ENCODE data around the gene PRKAG1. TPM values are rescaled to one million over a fixed set of nuclear protein-coding genes. Genes with fewer than 3 reads are reported as not detected.
"Not testable (repeated sequence)": the region's sequence is repeated elsewhere in the genome, so short reads cannot be mapped to it uniquely, and the experiment has no call there.

Gene PRKAG1
- 65.1 and 65.7 TPM in 2 replicates for total RNA-seq

GRCh38 chr12:49018261-49019119 lies at the start of gene PRKAG1:
TSS of gene PRKAG1 (minus strand) at chr12:49018776. CDS start at chr12:49018740, 36 bp downstream.
- Mint-ChIP-seq H3K27ac (peak within 1 kb of the TSS; percentile 93), H3K9me3 (no peaks in the 10 kb centered on the region), H3K36me3 (ENCODE audit: low read depth) (peaks cover 50% of the 10 kb centered on the region), H3K4me3 (ENCODE audit: low read depth) (peak within 1 kb of the TSS; percentile 90), H3K27me3 (ENCODE audit: low read depth) (no peaks in the 10 kb centered on the region), H3K4me1 (ENCODE audit: low read depth) (peaks cover 25% of the 10 kb centered on the region)
- peak; percentile 96 for DNase-seq (ENCODE audit: low spot score)
- intact Hi-C loops (cut with micrococcal nuclease), result loop anchor here (1.0 kb wide), 4 partner anchors 22 to 165 kb away; partner anchors contain the start of gene TUBA1B

DNA sequence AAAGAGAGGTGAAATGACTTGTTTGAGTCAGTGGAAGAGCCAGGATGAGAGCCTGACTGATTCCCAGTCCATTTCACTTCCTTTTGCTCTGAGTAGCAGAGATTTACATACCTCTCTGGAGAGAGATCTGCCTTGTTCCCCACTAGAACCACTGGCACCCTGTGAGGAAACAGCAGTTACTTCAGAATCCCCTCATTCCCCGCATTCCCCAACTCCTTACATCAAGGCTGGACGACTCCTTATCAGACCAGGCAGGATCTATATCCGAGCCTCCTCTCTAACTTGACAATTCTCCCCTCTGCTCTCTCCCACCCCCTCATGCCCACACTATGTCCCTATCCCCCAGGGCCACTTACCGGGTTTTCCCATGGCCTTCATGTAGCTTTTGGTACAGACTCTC lies 47.5 kb upstream of the PRKAG1 start:
- H3K9me3 Mint-ChIP-seq, result no peaks in the 10 kb centered on the region
- DNase-seq (ENCODE audit: low spot score), result no peak
- no peaks in the 10 kb centered on the region for H3K27me3 Mint-ChIP-seq (ENCODE audit: low read depth)
- H3K36me3 Mint-ChIP-seq (ENCODE audit: low read depth), result peaks cover 18% of the 10 kb centered on the region
- H3K4me1 Mint-ChIP-seq (ENCODE audit: low read depth), result peaks cover 25% of the 10 kb centered on the region
- no peak overlapping the region for H3K27ac Mint-ChIP-seq
- no peak overlapping the region for H3K4me3 Mint-ChIP-seq (ENCODE audit: low read depth)
- intact Hi-C loops (cut with micrococcal nuclease), result no loop called here

DNA sequence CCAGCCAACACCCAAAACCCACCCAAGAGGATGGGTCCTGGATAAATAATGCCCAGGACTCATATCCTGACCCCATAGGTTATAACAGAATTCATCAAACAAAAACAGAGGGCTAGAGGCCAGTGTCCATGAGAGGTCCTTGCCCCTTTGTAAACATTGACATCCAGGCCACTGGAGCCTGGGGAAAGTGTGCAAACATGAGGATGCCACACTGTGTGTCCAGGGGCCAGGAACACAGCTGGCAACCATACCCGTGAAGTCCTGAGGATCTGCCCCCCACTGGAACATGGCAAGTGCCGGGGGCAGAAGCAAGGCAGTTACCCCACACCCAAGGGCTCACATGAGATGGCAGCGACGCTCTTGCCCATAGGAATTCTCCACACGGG lies 46.2 kb upstream of the PRKAG1 start:
- DNase-seq (ENCODE audit: low spot score), result no peak
- intact Hi-C loops (cut with micrococcal nuclease), result loop anchor here (1.0 to 5.0 kb wide), 3 partner anchors 24 to 123 kb away; partner anchors contain the start of gene TUBA1A
- H3K27ac Mint-ChIP-seq, result no peak overlapping the region
- peaks cover 18% of the 10 kb centered on the region for H3K36me3 Mint-ChIP-seq (ENCODE audit: low read depth)
- H3K27me3 Mint-ChIP-seq (ENCODE audit: low read depth), result no peaks in the 10 kb centered on the region
- no peak overlapping the region for H3K4me3 Mint-ChIP-seq (ENCODE audit: low read depth)
- peaks cover 20% of the 10 kb centered on the region for H3K4me1 Mint-ChIP-seq (ENCODE audit: low read depth)
- no peaks in the 10 kb centered on the region for H3K9me3 Mint-ChIP-seq

DNA sequence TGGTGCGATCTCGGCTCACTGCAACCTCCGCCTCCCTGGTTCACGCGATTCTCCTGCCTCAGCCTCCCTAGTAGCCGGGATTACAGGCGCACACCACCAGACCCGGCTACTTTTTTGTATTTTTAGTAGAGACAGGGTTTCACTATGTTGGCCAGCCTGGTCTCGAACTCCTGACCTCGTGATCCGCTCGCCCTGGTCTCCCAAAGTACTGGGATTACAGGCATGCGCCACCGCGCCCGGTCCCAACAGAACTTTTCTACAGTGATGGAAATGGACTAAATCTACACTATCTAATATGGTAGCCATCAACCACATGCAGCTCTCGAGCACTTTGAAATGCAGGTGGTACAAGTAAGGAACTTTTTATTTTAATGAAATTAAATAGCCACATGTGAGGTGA lies 43.3 kb upstream of the PRKAG1 start:
- not testable (repeated sequence) for H3K27ac Mint-ChIP-seq; H3K9me3 Mint-ChIP-seq; DNase-seq (ENCODE audit: low spot score); H3K27me3 Mint-ChIP-seq (ENCODE audit: low read depth)
- Mint-ChIP-seq H3K36me3 (ENCODE audit: low read depth) (peaks cover 35% of the 10 kb centered on the region), H3K4me1 (ENCODE audit: low read depth) (peaks cover 28% of the 10 kb centered on the region), H3K4me3 (ENCODE audit: low read depth) (peak overlapping the region; percentile 91)
- intact Hi-C loops (cut with micrococcal nuclease), result loop anchor here (2.0 to 5.0 kb wide), 2 partner anchors 125 to 173 kb away; partner anchors contain the start of gene TUBA1A

GRCh38 chr12:49061157-49061650 lies 42.6 kb upstream of the PRKAG1 start:
- no peak for DNase-seq (ENCODE audit: low spot score)
- Mint-ChIP-seq H3K4me3 (ENCODE audit: low read depth) (peak overlapping the region; percentile 91), H3K4me1 (ENCODE audit: low read depth) (peaks cover 36% of the 10 kb centered on the region), H3K9me3 (no peaks in the 10 kb centered on the region), H3K36me3 (ENCODE audit: low read depth) (peaks cover 30% of the 10 kb centered on the region), H3K27me3 (ENCODE audit: low read depth) (no peaks in the 10 kb centered on the region), H3K27ac (peak overlapping the region; percentile 89)
- intact Hi-C loops (cut with micrococcal nuclease), result loop anchor here (2.0 to 5.0 kb wide), 2 partner anchors 126 to 174 kb away; partner anchors contain the start of gene TUBA1A

DNA sequence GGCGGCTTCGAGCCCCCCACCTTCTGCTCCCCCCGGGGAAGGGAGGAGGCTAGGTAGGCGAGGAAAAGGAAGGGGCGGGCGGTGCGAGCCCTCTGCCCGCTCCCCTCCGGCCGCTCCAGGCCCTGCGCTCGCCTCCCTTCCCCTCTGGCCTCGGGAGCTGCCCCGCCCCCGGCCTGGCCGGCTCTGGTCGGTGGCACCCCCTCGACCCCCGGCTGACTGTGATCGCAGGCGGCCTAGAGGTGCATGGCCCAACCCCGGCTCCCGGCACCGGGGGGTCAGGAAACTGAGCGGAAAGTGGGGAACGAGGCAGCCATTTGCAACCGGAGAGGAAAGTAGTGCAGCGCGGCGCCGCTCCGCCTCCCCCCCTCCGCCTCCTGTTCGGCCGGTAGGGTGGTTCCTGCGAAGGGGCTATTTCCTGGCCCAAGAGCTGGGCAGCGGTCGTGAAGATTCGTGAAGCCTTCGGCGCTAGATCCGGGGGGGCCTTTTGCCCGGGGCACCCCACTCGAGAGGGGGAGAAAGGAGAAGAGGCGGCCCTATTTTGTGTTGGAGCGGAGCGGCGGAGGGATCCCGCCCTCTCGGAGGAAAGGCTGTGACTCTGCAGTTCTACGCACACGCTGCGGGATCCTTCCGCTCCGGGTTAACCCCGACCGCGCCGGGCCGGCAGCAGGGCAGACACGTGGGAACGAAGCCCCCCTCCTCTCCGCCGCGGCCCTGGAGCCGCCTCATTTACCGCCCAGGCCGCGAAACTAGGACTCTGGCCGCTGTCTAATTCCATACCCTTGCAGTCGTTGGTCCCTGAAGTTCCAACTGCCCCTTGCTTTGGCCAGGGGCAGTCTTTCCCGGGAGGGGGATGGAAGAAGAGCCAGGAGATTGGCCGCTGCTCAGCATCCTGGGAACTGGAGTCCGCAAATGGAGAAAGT lies 41.9 kb upstream of the PRKAG1 start, which contains the start of gene KMT2D:
TSS of gene KMT2D (minus strand) at position 558 of the 920 bp plus-strand sequence. CDS start 5,470 bp downstream, outside the sequence.
- peaks cover 43% of the 10 kb centered on the region for H3K4me1 Mint-ChIP-seq (ENCODE audit: low read depth)
- H3K27me3 Mint-ChIP-seq (ENCODE audit: low read depth), result no peaks in the 10 kb centered on the region
- intact Hi-C loops (cut with micrococcal nuclease), result loop anchor here (1.0 to 5.0 kb wide), 4 partner anchors 10 to 174 kb away; partner anchors contain the start of gene TUBA1A

DNA sequence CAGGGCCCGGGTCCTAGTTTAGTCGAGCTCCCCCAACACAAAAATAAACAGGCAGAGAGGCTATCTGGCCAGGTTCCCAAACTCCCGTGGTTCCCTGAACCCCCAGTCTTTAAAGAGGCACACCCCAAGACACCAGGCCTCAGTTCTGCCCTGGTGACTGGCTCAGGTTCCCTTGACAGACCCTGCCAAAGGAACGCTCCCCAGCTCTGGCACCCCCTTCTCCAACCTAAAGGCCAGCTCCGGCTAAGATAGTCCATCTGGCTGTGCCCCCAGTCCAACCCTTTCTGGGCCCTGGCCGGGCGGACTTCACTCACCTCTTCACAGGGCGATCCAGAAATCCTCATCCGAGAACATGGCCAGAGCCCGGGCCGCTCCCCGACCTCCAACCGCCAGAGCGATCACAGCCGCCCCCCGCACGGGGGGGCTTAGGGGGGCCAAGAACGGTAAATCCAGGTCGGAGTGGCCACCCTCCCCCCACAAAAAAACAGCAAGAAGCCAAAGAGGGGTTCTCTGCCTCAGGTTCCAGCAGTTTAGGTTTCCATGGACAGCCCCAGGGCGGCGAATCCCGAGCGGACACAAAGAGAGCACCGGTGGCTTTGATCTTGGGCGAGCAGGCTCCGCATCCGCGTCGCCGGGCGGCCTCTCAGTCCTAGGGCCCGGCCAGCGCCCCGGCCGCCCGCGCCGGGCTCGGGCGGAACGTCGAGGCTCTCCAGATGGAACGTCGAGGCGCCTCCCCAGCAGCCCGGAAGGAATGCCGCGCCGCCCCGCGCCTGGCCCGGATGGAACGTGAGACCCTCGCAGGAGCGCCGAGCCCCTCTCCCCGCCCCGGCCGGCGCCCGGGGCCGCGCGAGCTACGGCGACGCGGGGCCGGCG lies 41.0 kb upstream of the PRKAG1 start:
- Mint-ChIP-seq H3K27me3 (ENCODE audit: low read depth) (no peaks in the 10 kb centered on the region), H3K9me3 (no peaks in the 10 kb centered on the region), H3K36me3 (ENCODE audit: low read depth) (peaks cover 37% of the 10 kb centered on the region), H3K4me3 (ENCODE audit: low read depth) (peak overlapping the region; percentile 92), H3K4me1 (ENCODE audit: low read depth) (peaks cover 50% of the 10 kb centered on the region), H3K27ac (peak overlapping the region; percentile 81)
- intact Hi-C loops (cut with micrococcal nuclease), result loop anchor here (1.0 to 5.0 kb wide), 5 partner anchors 11 to 207 kb away; partner anchors contain the start of genes DDX23 and TUBA1A
- DNase-seq (ENCODE audit: low spot score), result peak; percentile 18

More for the DNA sequence above, 41.9 kb upstream of the PRKAG1 start, which contains the start of gene KMT2D:
- peak within 1 kb of the TSS; percentile 92 for H3K4me3 Mint-ChIP-seq (ENCODE audit: low read depth)
- H3K27ac Mint-ChIP-seq, result peak within 1 kb of the TSS; percentile 89
- DNase-seq (ENCODE audit: low spot score), result peak; percentile 89
- H3K36me3 Mint-ChIP-seq (ENCODE audit: low read depth), result peaks cover 32% of the 10 kb centered on the region
- no peaks in the 10 kb centered on the region for H3K9me3 Mint-ChIP-seq

- peaks cover 39% of the 10 kb centered on the region for H3K36me3 Mint-ChIP-seq (ENCODE audit: low read depth)
- H3K4me1 Mint-ChIP-seq (ENCODE audit: low read depth), result peaks cover 48% of the 10 kb centered on the region
- no peaks in the 10 kb centered on the region for H3K27me3 Mint-ChIP-seq (ENCODE audit: low read depth)
- peak overlapping the region; percentile 81 for H3K27ac Mint-ChIP-seq
- H3K9me3 Mint-ChIP-seq, result no peaks in the 10 kb centered on the region
- no peak for DNase-seq (ENCODE audit: low spot score)
- H3K4me3 Mint-ChIP-seq (ENCODE audit: low read depth), result peak overlapping the region; percentile 92
- intact Hi-C loops (cut with micrococcal nuclease), result loop anchor here (5.0 kb wide), 1 partner anchor 207 kb away; the partner anchor contains the start of gene DDX23
Observed at GRCh38 chr12:49059045-49059298, 40.4 kb upstream of the PRKAG1 start.

- intact Hi-C loops (cut with micrococcal nuclease), result loop anchor here (5.0 kb wide), 1 partner anchor 206 kb away; the partner anchor contains the start of gene DDX23
- Mint-ChIP-seq H3K27me3 (ENCODE audit: low read depth) (no peaks in the 10 kb centered on the region), H3K36me3 (ENCODE audit: low read depth) (peaks cover 42% of the 10 kb centered on the region), H3K27ac (peak overlapping the region; percentile 56), H3K9me3 (no peaks in the 10 kb centered on the region), H3K4me3 (ENCODE audit: low read depth) (peak overlapping the region; percentile 92), H3K4me1 (ENCODE audit: low read depth) (peaks cover 45% of the 10 kb centered on the region)
- DNase-seq (ENCODE audit: low spot score), result no peak
Observed at GRCh38 chr12:49058366-49059044, 39.9 kb upstream of the PRKAG1 start.

DNA sequence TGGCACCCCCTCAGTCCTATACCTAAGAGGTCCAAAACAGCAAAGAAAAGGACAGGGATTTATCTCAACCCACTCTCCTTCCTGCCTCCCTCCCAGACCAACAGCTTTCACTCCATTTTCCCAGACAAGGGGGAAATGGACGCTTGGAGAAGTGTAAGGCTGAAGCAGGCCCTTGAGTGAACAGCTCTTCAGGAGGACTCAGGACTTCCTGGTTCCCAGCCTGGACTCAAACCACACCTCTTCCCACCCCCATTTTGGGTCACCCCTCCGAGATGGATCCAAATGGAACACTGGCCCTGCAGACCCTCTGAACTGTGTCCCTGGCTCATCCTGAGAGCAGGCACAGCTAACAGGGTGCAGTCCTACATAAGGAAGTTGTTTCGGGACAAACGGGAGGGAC lies 39.3 kb upstream of the PRKAG1 start:
- Mint-ChIP-seq H3K4me3 (ENCODE audit: low read depth) (peak overlapping the region; percentile 92), H3K27ac (peak overlapping the region; percentile 45), H3K27me3 (ENCODE audit: low read depth) (no peaks in the 10 kb centered on the region), H3K36me3 (ENCODE audit: low read depth) (peaks cover 48% of the 10 kb centered on the region), H3K4me1 (ENCODE audit: low read depth) (peaks cover 45% of the 10 kb centered on the region), H3K9me3 (no peaks in the 10 kb centered on the region)
- no peak for DNase-seq (ENCODE audit: low spot score)
- intact Hi-C loops (cut with micrococcal nuclease), result loop anchor here (5.0 kb wide), 1 partner anchor 206 kb away; the partner anchor contains the start of gene DDX23

All from activated T-helper 2 cell treated with anti-CD3 and anti-CD28 coated beads, Interferon-gamma antibody, Interleukin-2, Interleukin-4, amounts not matched to agents 10 μg/mL and 5 μg/mL and 100 μg/mL, durations not matched to agents 14 hours and 24 hours and 36 hours (primary cell).